Measurements from ENCODE around the gene ITPR1. TPM values are rescaled to one million over a fixed set of nuclear protein-coding genes. Genes with fewer than 3 reads are reported as not detected.

The ITPR1 gene
- total RNA-seq, 1 experiment from 2014 or later = 16.7 TPM

DNA sequence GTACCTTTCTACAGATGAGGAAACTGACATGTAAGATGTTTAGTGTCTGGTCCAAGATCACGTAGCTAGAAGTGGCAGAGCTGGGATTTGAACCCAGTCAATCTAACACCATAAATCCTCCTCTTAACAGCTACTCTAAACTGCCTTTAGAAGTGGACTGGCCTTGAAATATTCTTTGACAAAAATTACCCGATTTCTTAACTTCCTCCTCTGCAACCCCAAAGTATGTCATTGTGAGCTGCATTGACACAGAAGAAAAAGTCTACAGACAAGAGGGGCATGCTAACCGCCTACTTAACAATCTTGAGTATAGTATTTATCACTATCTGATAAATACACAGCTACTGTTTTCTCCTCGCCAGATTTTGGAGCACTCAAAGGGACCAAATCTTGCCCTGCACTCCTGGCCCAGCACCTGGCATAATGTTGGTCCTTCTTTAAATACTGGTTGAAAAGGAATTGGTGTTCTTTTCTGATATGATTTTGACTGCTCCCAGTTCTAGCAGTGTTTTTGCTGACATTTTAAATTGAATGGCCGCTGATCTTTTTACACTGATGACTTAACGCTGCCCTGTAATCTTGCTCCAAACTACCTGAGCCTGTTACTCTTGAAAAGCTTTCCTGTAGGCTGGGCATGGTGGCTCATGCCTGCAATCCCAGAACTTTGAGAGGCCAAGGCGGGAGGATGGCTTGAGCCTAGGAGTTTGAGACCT is 36.9 kb downstream of the ITPR1 start:
- DNase-seq (ENCODE audit: low read depth) = no peak

DNA sequence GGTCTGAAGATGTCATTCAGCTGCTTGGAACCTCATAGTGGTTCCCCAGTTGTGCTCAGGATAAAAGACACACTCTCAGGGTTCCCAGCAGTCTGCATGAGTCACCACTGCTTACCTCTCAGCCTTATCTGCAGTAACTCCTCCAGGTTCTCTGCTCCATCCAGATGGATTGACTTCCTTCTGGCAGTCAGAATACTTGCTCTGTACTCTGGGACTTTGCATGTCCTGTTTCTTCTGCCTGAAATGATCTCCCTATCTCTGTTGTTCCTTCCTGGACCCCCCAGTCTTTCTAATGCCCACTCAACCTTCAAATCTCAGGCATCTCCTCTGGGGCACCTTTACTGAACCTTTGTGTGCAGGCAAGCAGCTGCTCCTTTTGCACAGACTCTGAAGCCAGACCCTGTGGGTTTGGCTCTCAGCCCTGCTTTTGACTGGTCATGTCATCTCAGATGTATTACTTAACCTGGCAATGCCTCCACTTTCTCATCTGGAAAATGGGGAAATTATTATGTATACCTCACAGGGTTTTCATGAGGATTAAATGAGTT is 38.4 kb downstream of the ITPR1 start:
- peak; percentile 52 for DNase-seq (ENCODE audit: low read depth)

DNA sequence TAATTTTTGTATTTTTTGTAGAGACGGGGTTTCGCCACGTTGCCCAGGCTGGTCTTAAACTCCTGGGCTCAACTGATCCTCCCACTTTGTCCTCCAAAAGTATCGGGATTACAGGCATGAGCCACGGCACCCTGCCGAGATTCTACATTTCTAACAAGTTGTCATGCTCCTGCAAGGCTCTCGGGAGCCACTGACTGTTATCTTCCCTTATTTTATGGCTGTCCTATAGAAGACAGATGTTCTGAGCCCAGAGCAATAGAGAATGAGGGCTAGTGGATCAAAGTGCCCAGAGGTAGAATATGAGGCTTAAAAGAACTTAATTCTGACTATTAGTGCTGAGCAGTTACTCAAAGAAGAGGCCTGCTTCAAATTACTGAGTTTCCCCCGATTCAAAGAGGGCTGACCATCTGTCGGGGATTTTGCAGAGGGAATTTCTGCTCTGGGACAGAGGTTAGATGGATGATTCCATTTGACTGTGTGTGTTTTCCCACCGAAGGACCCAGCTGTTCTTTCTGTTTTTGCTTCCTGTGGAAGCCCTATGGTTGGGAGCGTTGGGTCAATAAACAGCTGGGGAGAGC is 39.5 kb downstream of the ITPR1 start:
- no peak for DNase-seq (ENCODE audit: low read depth)

DNA sequence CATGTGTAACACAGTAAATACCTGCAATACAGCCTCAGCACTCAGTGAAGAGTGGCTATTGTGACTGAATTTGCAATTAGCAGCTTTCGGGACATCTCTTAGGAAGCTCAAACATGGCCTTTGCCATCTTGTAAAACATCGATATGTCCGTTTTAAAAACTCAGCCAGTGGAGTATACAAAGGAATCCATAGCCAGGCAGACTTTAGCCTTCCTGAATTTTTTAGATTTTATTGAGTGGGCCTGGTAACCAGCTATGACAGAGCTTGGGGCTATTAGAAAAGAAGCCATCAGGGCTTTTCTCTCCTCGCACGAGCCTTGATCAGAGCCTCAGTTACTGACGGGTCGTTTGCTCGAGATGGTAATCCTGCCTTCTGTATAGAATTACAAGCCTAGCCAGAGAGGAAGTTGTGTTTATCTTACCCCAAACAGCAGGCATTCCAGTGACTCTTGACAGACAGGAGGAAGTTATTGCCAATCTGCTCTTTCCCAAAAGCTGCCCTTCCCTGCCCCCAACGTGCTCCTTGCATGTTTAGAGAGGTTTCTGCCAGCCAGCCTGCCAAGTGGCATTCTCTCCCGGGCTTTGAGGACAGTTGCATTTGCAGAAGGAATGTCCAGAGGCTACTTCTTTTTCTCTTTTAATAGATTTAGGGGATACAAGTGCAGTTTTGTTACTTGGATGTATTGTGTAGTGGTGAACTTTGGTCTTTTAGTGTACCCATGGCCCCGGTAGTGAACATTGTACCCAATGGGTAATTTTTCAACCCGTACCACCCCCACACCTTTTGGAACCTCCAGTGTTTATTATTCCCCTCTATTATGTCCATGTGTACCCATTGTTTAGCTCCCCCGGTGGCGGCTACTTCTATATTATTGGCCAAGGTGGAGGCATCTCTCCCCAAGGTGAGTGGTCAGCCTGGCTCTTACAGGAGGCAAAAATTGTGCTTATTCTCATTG is 40.6 kb downstream of the ITPR1 start:
- no peak for DNase-seq (ENCODE audit: low read depth)

DNA sequence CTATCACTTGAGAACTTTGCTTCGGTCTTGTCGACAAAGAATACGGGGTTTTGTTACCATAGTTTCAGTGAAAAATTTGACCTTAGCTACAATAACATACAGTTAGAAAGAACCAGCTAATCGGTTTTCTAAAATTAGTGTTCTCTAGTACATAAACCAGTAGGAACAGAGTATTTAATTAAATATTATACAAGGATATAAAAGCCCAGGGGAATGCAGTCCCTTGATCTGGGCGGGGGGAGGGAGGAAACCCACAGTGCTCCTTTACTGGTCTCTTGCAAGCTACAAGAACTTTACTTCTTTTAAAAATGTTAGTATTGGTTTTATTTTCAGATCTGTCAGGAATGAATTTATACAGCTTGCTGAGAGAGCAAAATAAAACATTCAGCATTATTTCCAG is 41.8 kb downstream of the ITPR1 start:
- no peak for DNase-seq (ENCODE audit: low read depth)

DNA sequence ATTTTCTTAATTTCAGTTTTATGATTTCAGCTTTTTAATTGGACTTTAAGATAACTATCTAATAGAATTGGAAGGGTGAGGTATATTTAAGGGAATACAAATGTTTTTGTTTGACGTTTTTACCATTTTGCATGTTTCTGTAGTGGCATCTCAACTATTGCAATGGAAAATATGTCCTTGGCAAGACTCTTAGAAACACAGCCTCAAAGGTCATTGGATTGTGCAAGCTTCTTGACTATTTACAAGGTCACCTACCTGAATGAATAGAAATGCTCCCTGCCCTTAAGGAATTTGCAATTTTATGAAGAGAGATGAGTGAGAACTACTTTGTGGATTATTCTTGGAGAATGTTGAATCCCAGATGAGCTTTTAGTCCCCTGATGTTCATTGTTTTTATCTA is 43.1 kb downstream of the ITPR1 start:
- DNase-seq (ENCODE audit: low read depth) = no peak

DNA sequence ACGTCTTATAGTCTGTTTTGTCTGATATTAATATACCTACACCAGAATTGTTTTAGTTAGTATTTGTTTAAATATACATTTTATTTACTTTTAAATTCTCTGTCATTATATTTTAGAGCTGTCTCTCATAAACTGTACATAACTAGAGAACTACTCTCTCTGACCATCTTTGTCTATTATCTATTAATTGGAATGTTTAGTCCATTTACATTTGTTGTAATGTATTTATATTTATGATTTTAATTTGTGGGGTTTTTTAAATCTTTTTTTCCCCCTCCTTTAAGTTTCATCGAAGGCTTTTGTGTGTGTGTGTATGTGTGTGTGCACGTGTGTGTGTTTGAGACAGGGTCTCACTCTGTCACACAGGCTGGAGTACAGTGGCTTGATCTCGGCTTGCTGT is 47.1 kb downstream of the ITPR1 start:
- no peak for DNase-seq (ENCODE audit: low read depth)

DNA sequence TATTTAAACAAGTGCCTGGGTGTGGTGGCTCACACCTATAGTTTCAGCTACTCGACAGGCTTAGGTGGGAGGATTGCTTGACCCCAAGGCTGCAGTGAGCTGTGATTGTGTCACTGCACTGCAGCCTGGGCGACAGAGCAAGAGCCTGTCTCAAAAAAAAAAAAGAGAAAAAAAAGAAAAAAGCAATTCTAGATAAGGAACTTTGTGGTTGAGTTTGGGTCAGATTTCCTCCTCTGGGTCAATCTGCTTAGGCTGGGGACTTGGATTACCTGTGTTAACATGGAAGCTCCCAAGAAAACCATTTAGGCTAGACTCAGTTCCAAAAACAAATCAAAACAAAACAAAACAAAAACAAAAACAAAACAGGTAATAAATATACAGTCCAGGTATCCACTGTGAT is 50.0 kb downstream of the ITPR1 start:
- DNase-seq (ENCODE audit: low read depth) = no peak

DNA sequence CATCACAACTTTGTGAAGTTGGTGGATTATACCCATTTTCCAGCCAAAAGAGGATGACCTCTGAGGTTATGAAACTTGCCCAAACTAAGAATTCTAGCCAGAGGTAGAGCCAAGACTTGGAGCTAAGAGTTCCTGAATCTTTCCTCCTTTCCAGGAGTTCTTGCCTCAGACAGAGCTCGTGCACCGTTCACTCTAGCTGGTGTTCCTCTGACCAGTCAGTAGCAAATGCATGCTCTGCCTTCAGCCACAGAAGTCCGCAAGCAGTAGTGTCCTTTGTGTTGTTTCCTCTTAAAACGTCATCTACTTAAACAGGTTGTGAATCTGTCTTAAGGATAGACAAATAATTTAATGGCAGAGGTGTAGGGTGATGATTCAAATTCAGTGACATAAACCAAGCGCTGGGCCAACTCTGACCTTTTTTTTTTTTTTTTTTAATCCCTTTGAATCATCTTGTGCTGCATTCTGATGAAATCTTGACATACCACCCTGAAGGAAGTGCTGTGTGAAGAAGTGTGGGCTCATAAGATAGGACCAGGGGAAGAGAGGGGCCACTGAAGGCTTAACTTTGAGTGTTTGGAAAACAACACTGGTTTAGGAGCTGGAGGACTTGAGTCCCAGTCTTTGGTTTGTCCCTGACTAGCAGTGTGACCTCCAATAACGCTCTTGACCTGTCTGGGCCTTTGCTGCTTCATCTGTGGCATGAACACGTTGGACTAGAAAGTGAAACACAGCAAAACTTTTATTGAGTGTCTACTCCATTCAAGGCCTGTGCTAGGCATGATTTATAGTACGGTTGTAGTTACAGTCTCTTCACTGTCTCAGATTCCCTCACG is 53.4 kb downstream of the ITPR1 start:
- peak; percentile 18 for DNase-seq (ENCODE audit: low read depth)

DNA sequence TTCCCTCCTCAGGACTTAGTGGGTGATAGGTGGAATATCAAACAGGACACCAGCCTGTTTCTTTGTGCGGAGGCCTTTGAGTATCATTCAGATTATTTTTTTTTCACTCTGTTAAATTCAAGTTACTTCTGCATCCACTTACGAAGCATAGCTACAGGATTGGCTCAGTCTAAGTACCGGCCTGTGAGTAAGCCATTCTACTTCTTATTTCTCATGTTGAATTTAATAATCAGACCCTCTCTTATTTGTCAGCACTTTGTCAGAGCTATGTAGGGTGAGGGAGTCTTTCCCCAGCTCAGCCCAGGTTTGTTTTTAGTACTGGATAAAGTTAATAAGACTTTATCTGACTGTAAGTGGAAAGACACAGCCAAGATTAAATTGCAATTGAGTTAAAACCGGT is 54.7 kb downstream of the ITPR1 start:
- DNase-seq (ENCODE audit: low read depth) = no peak

DNA sequence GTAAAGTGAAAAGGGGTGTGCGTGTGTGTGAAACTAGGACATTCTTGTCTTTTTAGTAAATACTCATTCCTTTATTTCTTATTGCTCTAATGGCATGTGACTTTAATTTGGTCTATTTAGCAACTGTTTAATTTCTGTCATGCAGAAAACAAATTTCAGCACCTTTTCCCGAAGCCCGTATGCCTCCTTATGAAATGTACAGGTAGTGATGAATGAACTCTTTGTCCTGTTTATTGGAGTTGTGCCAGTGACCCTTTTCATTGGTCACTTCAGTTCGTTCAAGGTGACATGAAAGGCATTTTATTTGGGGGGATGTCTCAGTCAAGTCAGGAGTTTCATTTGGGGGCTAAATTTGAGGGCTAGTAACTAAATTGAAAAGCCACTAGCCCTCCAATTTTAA is 55.2 kb downstream of the ITPR1 start:
- DNase-seq (ENCODE audit: low read depth) = no peak

DNA sequence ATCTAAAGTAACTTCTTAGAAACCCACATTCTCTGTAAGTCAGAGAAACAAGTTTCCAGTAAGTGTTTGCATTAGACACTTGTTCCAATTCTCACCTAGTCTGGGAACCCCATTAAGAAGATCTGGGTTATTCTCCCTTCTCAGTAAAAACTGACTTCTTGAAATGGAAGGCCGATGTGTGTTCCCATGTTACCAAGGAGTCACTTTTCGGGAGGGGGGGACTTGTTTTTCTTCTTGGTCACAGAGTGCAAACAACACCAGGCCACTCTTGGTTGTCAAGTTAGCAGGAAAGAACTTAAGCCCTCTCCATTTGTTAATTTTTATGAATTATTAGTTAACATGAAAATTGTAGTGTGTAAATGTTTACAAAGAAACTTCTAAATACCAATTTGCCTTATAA is 55.6 kb downstream of the ITPR1 start:
- DNase-seq (ENCODE audit: low read depth) = no peak

DNA sequence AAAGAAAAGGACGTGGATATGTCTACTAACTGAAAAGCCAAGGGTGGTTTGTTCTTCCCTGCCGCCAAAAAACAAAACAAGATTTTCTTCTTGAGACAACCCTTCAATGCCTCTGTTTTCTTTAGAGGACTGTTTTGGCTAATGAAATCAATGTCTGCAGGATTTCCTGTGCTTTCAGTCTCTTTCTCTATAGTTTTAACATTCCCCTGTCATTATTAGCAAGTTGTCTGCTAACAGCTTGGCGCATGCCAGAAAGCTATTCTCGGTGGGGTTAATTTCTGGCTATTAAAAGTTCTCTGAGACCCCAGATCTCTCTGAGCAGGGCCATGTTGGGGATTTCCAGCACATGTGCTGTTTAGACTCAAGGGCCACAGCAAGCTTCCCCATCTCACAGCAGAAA is 56.7 kb downstream of the ITPR1 start:
- DNase-seq (ENCODE audit: low read depth) = no peak

DNA sequence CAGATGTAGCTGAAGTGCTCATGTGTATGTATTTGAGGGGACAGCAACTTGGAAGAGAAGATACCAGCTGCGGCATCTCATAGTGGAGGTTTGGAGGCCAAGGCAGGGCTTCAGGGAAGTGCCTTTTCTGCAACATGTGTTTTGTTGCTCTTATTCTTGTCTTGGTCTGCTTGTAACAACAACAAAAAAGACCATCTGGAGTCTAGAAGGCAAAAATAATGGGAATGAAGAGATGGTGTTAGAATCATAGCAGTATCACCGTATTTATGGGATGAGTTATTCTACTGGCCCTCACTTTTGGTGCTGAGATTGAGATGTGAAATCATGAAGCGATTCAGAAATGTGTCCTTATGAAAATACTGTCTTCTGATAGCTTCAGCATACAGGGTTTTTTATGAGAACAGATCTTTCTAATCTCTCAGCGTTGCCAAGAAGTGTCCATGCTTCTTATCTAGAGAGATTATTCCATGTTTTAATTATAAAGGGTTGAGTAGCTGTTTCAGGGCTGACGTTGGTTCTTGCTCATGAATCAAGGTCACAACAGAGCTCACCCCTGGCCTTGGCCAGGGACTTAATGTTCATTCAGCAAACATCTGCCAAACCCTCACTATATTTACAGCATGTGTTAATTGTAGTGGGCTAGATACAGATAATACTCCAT is 58.0 kb downstream of the ITPR1 start:
- DNase-seq (ENCODE audit: low read depth) = no peak

DNA sequence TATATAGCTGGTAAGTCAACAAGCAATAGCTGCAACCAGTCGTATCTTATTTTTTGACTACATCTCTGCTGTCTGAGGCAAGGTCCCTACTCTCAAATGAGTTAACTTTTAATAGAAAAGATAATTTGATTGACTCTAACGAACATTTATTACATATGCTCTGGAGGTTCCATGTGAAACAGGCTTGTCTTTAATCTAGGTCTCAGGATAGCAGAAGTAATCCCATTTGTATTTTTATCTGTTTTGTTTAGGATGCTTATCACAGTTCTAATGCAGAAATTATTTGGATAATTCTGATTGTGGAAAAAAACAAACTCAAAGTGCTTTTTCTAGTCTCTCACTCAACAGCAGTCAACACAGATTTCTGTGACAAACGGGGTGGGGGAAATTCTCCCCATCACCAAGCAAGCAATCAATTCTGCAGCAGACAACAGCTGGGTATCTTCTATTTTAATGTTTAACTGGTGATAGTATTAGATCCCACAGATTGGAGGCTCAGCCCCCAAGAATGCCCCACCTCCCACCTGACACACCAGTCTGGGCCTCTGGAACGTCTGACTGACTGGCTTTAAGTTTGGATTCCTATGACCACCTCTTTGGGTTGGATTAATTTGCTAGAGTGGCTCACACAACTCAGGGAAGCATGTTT is 58.8 kb downstream of the ITPR1 start:
- DNase-seq (ENCODE audit: low read depth) = no peak

DNA sequence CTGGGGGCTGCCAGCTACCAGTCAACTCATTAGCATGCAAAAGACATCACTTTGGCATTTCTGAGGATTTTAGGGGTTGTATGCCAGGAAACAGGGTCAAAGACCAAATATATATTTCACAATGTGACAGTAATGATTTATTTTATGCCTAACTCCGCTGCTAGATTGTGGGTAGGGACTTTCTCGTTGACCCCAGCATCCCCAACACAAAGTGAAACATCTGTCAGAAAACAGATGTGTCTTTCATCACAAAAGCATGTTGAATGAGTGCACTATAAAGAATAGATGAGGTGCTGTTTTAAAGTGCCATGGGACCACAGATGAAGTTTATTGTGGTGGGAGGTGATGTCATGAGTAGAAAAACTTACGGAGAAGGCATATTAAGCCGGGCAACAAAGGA is 59.7 kb downstream of the ITPR1 start:
- no peak for DNase-seq (ENCODE audit: low read depth)

DNA sequence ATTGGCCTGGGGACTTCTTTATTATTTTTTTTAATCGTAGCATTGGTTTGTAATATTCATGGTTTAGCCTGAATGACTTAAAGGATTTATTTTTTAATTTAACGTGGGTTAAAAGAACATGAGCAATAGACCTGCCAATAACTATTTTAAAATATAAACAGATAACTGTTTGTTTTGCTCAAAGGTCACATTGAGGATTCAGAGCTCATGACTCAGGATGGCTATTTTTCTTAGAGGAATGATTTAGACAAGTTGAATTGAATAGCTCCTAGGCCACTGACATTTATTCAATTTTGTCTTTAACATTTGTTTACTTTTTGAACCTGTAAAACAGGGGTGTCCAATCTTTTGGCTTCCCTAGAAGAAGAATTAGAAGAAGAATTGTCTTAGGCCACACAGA is 68.5 kb downstream of the ITPR1 start:
- no peak for DNase-seq (ENCODE audit: low read depth)

DNA sequence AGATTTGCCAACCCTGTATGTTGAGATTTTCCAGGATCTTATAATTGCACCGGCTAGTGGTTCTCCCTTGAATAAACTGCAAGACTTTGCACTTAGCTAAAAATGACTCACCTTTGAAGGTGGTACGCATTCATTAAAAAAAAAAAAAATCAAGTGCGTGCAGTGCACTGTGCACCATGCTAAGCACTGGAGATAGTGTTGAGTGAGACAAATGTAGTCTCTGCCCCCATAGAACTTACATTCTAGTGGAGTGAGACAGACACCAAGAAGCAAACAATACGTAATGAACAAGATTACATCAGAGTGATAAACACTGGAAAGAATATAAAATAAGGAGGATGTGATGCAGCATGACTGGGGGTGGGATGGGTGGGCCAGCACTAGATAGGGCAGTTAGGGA is 69.4 kb downstream of the ITPR1 start:
- no peak for DNase-seq (ENCODE audit: low read depth)

DNA sequence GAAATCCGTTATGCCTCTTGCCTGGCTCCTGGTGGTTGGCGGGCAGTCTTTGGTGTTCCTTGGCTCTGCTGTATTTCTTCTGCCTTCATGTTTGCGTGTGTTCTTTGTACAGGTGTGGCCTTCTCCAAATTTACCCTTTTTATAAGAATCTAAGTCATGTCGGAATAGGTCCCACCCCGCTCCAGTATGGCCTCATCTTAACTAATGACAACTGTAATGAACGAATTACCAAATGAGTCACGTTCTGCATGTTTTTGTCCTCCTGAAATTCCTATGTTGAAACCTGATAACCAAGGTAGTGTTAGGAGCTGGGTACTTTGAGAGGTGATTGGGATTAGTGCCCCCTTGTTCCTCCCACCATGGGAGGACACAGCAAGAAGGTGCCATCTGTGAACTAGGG is 71.1 kb downstream of the ITPR1 start:
- DNase-seq (ENCODE audit: low read depth) = no peak

DNA sequence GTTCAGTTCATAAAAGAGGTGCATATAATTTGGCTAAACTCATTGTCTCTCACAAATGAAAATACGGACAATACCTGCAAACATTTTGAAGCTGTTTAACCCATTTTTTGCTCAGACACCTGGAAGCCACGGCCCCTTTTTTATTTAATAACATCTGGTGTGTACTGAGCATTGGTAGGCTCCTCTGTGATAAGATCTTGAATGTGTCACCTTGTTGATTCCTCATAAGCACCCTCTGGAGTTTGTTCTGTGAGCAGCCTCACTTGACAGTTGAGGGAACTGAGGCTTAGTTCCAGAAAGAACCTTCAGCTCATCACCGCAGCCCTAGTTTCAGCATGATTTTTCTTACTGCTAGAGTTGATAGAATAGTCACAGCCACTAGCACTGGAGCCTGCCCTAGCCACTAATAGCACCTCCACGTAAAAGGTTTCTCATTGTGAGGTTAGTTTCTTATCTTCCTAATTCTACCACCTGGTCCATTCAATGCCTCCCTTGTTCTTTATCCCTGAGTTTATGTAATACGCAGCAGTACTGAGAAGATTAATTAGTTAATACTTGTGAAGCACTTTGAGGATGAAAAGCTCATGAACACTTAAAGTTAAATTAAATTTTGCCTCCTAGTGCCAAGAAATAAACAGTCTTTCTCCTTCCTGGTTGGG is 71.9 kb downstream of the ITPR1 start:
- DNase-seq (ENCODE audit: low read depth) = no peak
